Inflammatory macrophage treated with lipopolysaccharide for 1 hour (primary cell): ENCODE data around the gene ZC3H12D.
"Not testable (repeated sequence)": the region's sequence is repeated elsewhere in the genome, so short reads cannot be mapped to it uniquely, and the experiment has no call there.

Experiments used
- DNase-seq, 2 donors: peaks; one replicate each; pipeline ENCODE4 v3.0.0-alpha.2; 2020 to 2022

ZC3H12D gene

DNA sequence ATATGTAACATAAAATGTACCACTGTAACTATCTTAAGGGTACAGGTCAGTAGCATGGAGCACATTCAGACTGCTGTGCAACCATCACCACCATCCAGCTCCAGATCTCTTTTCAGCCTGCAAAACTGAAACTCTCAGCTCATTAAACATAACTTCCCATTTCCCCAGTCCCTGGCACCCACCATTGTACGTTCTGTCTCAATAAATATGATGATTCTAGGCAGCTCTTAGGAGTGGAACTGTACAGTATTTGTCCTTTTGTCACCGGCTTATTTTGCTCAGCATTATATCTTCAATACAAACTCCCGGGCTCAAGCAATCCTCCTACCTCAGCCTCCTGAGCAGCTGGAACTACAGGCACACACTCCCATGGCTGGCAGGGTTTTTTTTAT is 1.5 kb downstream of the ZC3H12D start:
- peak; percentile 66 to 68 for DNase-seq

GRCh38 chr6:149482545-149483333 is 2.1 kb downstream of the ZC3H12D start:
- DNase-seq = peak; percentile 51 to 59

DNA sequence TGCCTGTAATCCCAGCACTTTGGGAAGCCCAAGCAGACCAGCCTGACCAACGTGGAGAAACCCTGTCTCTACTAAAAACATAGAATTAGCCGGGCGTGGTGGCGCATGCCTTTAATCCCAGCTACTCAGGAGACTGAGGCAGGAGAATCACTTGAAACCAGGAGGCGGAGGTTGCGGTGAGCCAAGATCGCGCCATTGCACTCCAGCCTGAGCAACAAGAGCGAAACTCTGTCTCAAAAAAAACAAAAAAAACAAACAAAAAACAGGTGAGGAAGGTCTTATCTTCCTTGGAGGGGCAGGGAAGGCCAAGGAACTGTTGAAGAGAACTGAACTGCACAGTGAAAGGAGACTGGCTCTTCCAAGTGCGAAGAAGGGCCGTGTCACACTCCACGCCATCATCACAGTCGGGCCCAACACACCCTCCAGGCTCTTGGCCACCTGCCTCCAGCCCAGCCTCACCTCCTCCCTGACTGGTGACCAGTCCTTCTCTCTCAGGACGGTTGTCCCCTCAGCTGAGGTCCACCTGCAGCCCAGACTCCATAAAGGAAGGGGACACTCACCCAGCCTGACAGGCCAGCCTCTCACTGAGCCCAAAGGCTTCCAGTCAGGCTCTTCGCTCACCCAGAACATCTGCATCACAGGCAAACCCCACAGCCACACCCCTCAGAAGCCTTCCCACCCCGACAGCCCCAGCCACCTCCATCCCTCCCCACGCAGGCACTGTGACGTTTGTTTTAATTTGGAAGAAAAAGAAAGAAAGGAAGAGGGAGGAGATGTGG is 4.1 kb downstream of the ZC3H12D start:
- no peak for DNase-seq

GRCh38 chr6:149478631-149479314 is 6.0 kb downstream of the ZC3H12D start:
- no peak for DNase-seq

DNA sequence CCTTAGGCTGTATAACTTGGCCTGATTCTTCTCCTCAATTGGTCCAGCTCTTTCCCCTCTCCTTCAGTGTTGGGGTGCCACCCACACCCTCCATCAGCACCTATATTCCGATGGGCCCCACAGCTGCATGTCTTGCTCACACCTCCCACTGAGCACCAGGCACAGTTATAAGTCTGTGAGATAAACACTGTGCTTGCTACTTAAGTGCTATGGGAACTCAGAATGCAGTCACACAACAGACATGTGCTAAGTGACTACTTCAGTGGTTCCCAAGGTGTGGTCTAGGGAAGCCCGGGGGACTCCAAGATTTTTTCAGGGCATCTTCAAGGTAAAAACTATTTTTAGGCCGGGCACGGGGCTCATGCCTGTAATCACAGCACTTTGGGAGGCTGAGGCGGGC is 7.3 kb downstream of the ZC3H12D start:
- DNase-seq = no peak

DNA sequence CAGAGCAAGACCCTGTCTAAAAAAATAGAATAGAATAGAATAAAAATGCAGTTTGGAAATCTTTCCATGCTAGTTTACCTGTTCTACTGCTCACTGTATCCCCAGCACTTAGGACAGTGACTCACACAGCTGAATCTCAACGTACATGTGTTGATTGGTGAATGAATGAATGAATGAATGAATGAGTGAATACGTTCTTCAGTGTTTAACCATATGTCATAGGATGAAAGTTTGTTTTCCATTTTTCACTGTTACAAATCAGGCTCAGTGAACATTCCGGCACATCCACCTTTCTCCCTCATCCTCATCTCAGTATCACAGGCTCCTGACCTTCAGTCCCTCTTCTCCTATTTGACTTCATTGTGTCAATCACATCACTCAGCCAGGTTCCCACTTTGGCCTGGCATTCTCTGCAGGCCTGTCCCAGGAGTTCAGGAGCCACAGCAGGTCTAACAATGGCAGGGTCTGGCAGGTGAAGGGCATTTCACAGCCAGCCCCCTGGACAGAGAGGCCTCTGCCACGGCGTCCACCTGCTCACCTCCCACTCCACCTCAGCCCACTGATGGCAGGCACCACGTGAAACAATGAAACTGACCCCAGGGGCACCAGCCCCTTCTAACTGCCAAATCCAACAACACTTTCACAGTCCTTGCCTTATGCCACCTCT is 7.9 kb downstream of the ZC3H12D start:
- no peak for DNase-seq

DNA sequence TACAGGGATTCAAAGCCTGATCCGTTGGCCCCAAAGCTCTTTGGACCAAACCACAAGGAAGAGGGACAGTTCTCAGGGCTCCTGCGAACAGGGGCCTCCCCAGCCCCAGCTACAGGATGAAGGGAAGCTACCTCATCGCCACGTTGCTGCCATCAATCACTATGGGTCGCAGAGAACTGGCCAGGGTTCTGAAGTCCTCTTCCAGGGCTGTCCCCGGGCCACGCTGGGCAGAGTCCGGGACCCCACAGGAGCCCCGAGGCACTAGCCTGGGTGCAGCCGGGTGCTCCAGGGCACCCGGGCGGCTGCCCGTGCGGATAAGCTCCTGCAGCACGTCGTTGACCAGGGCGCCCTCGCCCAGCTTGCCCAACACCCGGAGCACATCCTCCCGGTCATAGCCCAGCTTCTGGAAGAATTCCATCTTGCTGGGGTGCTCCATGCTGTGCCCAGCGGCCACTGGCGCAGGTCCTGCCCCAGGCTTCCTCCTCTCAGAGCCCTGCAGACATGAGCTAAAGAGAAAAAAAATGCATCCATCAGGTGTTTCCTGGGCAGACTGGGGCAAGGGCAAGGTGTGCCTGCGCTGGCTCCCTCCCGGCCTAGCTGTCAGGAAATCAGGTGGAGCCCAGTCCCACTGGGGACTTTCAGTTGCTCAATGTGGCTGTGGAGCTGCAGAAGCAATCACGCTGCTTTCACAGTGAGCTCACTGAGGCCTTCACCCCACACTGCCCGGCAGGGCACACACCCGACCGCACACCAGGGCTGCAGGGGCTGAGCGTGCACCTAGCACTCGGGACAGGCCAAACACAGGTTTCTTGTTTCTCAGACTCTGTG is 10.5 kb downstream of the ZC3H12D start:
- DNase-seq = no peak

- no peak for DNase-seq
Observed at GRCh38 chr6:149473080-149474052, 11.4 kb downstream of the ZC3H12D start.

DNA sequence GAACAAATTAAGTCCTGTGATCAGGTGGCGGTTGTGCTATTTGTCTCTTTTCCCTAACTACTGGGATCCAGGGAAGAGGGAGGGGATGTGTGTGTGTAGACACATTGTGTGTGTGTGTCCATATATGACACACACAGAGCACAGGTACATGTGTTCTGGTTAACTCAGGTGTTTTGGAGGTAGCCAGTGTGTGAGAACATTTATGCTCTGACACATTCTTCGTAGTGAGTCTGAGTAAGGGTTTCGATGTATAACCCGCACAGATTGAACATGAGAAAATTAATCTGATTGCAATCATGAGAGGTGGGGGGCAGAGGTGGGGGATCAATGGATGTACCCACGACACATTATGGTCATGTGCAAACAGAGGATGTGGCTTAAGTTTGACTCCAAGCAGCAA is 12.6 kb downstream of the ZC3H12D start:
- DNase-seq = no peak

- no peak for DNase-seq
Observed at GRCh38 chr6:149471801-149472200, 13.0 kb downstream of the ZC3H12D start.

GRCh38 chr6:149470948-149471347 is 13.9 kb downstream of the ZC3H12D start:
- no peak for DNase-seq

DNA sequence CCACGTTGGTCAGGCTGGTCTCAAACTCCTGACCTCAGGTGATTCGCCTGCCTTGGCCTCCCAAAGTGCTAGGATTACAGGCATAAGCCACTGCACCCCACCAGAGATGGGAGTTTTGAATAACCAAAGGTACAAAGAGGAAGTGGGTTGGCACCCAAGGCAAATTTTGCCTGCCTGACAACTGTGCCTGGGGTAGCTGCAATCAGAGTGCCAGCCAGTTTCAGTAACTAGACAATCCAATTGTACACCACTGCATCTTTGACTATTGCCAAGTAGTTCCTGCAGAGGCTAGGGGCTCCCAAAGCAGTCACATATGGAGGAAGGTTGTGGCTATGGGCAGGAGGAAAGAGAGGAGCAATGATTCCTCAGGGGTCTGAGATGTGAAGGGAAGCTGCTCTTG is 16.6 kb downstream of the ZC3H12D start:
- no peak for DNase-seq

DNA sequence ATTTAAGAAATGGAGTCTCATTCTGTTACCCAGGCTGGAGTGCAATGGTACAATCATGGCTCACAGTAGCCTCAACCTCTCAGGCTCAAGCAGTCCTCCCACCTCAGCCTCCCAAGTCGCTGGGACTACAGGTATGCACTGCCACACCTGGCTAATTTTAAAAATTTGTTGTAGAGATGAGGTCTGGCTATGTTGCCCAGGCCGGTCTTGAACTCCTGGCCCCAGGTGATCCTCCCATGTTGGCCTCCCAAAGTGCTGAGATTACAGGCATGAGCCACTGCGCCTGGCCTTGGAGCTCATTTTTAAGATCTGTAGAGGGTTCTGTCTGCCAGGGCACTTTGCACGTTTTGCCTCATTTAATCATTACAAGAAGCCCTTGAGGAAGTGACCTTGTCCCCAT is 17.5 kb downstream of the ZC3H12D start:
- DNase-seq = no peak

- DNase-seq = no peak
Observed at GRCh38 chr6:149464411-149464810, 20.4 kb downstream of the ZC3H12D start.

DNA sequence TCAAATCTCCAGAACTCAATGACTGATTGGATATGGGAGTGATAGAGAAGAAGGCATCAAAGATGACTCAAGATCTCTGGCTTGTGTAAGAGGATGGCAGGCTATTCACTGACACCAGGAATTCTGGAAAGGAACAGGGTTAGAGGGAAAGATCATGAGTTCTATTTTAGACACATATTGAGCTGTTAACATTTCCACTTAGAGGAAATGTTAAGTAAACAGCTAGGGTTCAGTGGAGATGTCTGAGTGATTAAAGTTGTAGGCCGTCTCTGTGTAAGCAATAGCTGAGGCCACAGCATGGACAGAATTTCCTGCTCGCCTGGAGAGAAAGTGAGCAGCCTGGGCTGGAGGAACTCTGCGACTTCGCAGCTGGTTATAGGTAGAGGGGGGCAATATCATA is 21.0 kb downstream of the ZC3H12D start:
- DNase-seq = no peak

DNA sequence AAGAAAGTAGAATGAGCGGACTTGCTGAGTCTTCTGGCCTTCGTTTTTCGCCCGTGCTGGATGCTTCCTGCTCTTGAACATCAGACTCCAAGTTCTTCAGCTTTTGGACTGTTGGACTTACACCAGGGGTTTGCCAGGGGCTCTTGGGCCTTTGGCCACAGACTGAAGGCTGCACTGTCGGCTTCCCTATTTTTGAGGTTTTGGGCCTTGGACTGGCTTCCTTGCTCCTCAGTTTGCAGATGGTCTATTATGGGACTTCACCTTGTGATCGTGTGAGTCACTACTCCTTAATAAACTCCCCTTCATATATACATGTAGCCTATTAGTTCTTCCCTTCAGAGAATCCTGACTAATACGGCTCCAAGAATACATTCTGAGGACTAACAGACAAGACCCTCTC is 22.1 kb downstream of the ZC3H12D start:
- DNase-seq = peak; percentile 41 to 70

- DNase-seq = no peak
Observed at GRCh38 chr6:149461670-149462069, 23.1 kb downstream of the ZC3H12D start.

- not testable (repeated sequence) for DNase-seq
Observed at GRCh38 chr6:149460249-149460648, 24.6 kb downstream of the ZC3H12D start.

- DNase-seq = no peak
Observed at GRCh38 chr6:149459761-149460160, 25.1 kb downstream of the ZC3H12D start.

- peak; percentile 43 to 62 for DNase-seq
Observed at GRCh38 chr6:149458806-149459205, 26.0 kb downstream of the ZC3H12D start.

DNA sequence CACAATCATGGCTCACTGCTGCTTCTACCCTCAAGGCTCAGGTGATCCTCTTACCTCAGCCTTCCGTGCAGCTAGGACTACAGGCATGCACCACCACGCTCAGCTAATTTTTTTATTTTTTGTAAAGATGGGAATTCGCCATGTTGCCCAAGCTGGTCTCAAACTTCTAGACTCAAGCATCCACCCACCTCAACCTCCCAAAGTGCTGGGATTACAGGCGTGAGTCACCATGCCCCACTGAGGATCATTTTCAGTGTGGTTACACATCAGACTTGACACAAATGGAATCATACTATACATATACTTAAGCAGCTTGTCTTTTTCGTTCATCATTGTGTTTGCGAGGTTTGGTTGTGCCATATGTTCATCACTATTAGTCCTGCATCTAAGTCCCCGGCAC is 26.6 kb downstream of the ZC3H12D start:
- peak; percentile 43 to 60 for DNase-seq
